Small intestine (tissue), 16 donors: ENCODE results near the gene OR2M7. TPM values are rescaled to one million over a fixed set of nuclear protein-coding genes. Genes with fewer than 3 reads are reported as not detected.

Experiments used
- DNase-seq, 2 donors: peaks; one replicate each; pipeline versions ENCODE4 v3.0.0 to v3.0.0-alpha.2; 2013
- FAIRE-seq: peaks from 2 replicates; lab custom pipeline; 2012; peaks lifted over from hg19 to GRCh38; lab: Jason Lieb, UNC
- H3K27ac ChIP-seq, 3 donors: one replicate each; pipeline ENCODE4 v1.5.1; 2013; ENCODE audit warnings: low read length in 2 of 3, mild to moderate bottlenecking in 2 of 3, control low read depth in 1 of 3, inconsistent platforms in 1 of 3, low read depth in 1 of 3, moderate library complexity in 1 of 3
- H3K27me3 ChIP-seq, 3 donors: one replicate each; pipeline ENCODE4 v1.6.1; 2013; ENCODE audit warnings: low read length in 3 of 3, inconsistent platforms in 1 of 3; ENCODE audit not compliant: control insufficient read depth in 3 of 3, insufficient read depth in 3 of 3
- H3K36me3 ChIP-seq, 3 donors: one replicate each; pipeline ENCODE4 v1.6.1; 2013; ENCODE audit warnings: low read length in 3 of 3, inconsistent platforms in 1 of 3, low read depth in 1 of 3, mild to moderate bottlenecking in 1 of 3, moderate library complexity in 1 of 3; ENCODE audit not compliant: control insufficient read depth in 3 of 3, insufficient read depth in 2 of 3
- H3K4me1 ChIP-seq, 3 donors: one replicate each; pipeline ENCODE4 v1.6.1; 2013; ENCODE audit warnings: low read length in 2 of 3, inconsistent platforms in 1 of 3, low read depth in 1 of 3, mild to moderate bottlenecking in 1 of 3, moderate library complexity in 1 of 3; ENCODE audit not compliant: control insufficient read depth in 3 of 3, insufficient read depth in 2 of 3
- H3K4me3 ChIP-seq, 3 donors: one replicate each; pipeline ENCODE4 v1.5.1; 2013; ENCODE audit warnings: low read length in 3 of 3, control low read depth in 1 of 3, inconsistent platforms in 1 of 3, low read depth in 1 of 3, mild to moderate bottlenecking in 1 of 3, moderate library complexity in 1 of 3
- H3K9me3 ChIP-seq, 2 donors: one replicate each; pipeline ENCODE4 v1.6.1; 2013; ENCODE audit warnings: low read depth in 1 of 2, low read length in 1 of 2; ENCODE audit not compliant: control insufficient read depth in 2 of 2, insufficient read depth in 1 of 2
- WGBS, 3 donors: extraction: QIAGEN DNeasy Blood & Tissue Kit; methylation state at CpG; one replicate each; pipeline ENCODE4 v1.1.7; 2013; 5-methylcytosine and 5-hydroxymethylcytosine counted together
- long read RNA-seq, 10 donors: transcript quantifications; one replicate each; lab custom pipeline, GENCODE V29; 2026
- polyA plus RNA-seq, 4 donors: library from polyadenylated mRNA; stranded (reverse) in 3 of 4; unstranded in 1 of 4; fragments of 200-250 nt in 3 of 4; fragments of 120-200 nt in 1 of 4; gene quantifications; one replicate each; pipeline versions ENCODE4 v1.2.1 to v1.2.3, GENCODE V29; 2013
- donor health status: healthy with polysubstance abuse.
- donor health status: control.
- donor health status: control.
- donor health status: Bipolar disorder and iron deficiency.
- donor health status: healthy.

The OR2M7 gene, protein sequence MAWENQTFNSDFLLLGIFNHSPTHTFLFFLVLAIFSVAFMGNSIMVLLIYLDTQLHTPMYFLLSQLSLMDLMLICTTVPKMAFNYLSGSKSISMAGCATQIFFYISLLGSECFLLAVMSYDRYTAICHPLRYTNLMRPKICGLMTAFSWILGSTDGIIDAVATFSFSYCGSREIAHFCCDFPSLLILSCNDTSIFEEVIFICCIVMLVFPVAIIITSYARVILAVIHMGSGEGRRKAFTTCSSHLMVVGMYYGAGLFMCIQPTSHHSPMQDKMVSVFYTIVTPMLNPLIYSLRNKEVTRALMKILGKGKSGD
- not detected for polyA plus RNA-seq
- long read RNA-seq, donor 1, result 0 reads
- long read RNA-seq, donor 2, result 0 reads
- long read RNA-seq, donor 3, result 0 reads
- long read RNA-seq, donor 4, result 0 reads
- long read RNA-seq, donor 5, result 0 reads
- long read RNA-seq, donor 6, result 0 reads
- long read RNA-seq, donor 7, result 0 reads
- long read RNA-seq, donor 8, result 0 reads
- long read RNA-seq, donor 9, result 0 reads
- long read RNA-seq, donor 10, result 0 reads

GRCh38 chr1:248324468-248324867, at the start of gene OR2M7:
Gene OR2M7, minus strand, starts transcription at chr1:248324568. Its CDS starts 0 bp downstream, at chr1:248324568.
- no peak for DNase-seq
- Histone ChIP-seq H3K9me3 (no peaks in the 10 kb centered on the region), H3K27me3 (no peaks in the 10 kb centered on the region), H3K4me3 (no peak within 1 kb of the TSS), H3K36me3 (no peaks in the 10 kb centered on the region), H3K27ac (no peak within 1 kb of the TSS), H3K4me1 (no peaks in the 10 kb centered on the region)
- FAIRE-seq, result no peak
- WGBS, 3 donors, result 88 to 97% (median 88%) methylated on average over 1 of the region's 1 CpG

- 67 to 86% (median 77%) methylated on average over 4 of the region's 4 CpGs for WGBS, 3 donors
- H3K4me1 ChIP-seq, result no peaks in the 10 kb centered on the region
- DNase-seq (no peak), FAIRE-seq (no peak)
- no peak overlapping the region for H3K27ac ChIP-seq
- H3K4me3 ChIP-seq, result no peak overlapping the region
- H3K27me3 ChIP-seq, result no peaks in the 10 kb centered on the region
- H3K36me3 ChIP-seq, result no peaks in the 10 kb centered on the region
- peaks cover 0 to 6% of the 10 kb centered on the region in 2 donors for H3K9me3 ChIP-seq
These were observed 49.4 kb upstream of the OR2M7 start for GRCh38 chr1:248373761-248374160.

DNA sequence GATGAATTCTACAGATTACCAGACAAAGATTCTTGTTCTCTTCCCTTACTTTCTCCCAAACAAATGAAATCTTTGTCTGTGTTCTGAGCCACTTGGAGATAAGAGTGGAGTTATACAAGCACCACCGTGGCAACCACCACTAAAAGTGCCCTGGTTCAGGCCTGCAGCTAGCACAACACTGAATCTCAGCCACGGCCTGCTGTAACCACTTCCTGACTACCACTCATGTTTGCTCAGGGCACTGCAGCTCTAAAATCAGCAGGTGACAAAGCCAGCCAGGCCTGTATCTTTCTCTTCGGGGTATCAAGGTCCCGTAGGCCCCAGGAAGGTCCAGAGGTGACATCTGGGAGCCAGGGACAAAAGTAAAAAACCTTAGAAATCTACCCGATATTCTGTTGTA, 48.0 kb upstream of the OR2M7 start:
- Histone ChIP-seq H3K36me3 (no peaks in the 10 kb centered on the region), H3K4me3 (no peak overlapping the region), H3K27me3 (no peaks in the 10 kb centered on the region), H3K27ac (no peak overlapping the region), H3K4me1 (no peaks in the 10 kb centered on the region), H3K9me3 (peaks cover 0 to 6% of the 10 kb centered on the region in 2 donors)
- WGBS, 3 donors, result 56 to 67% (median 60%) methylated on average over 5 of the region's 5 CpGs
- FAIRE-seq (no peak), DNase-seq (no peak)

DNA sequence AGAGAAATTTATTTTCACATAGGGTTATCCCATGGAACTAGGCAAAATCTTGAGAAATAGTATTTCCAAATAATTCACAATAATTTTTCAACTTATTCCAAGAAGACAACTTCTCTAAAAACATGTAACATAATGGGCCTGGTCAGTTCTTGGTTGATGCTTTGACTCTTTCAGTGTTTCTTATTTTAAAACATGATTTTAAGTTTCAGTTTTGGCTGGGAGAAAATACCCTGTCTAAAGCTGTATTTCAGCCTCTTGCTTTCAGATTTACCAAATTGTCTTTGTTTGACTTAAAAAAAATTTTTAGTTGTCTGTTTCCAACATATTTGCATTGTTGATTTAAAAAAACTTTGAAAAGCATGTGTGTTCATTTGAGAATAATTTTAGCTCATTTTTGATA, 42.2 kb upstream of the OR2M7 start:
- H3K36me3 ChIP-seq, result no peaks in the 10 kb centered on the region
- FAIRE-seq, result no peak
- no peaks in the 10 kb centered on the region for H3K27me3 ChIP-seq
- no peaks in the 10 kb centered on the region for H3K4me1 ChIP-seq
- no peak for DNase-seq
- no peak overlapping the region for H3K27ac ChIP-seq
- no peak overlapping the region for H3K4me3 ChIP-seq
- peaks cover 3 to 4% of the 10 kb centered on the region in 2 donors for H3K9me3 ChIP-seq

GRCh38 chr1:248361121-248361715, 36.9 kb upstream of the OR2M7 start, which contains the start of gene OR2T4:
Gene OR2T4, plus strand, starts transcription at chr1:248361665. Its CDS starts 0 bp downstream, at chr1:248361665.
- FAIRE-seq, result no peak
- WGBS, 3 donors, result 23 to 56% (median 36%) methylated on average over 3 of the region's 3 CpGs
- no peak within 1 kb of the TSS for H3K27ac ChIP-seq

GRCh38 chr1:248359415-248359814, 35.0 kb upstream of the OR2M7 start:
- no peaks in the 10 kb centered on the region for H3K36me3 ChIP-seq
- H3K27me3 ChIP-seq, result peaks cover 0 to 1% (median 0%) of the 10 kb centered on the region in 3 donors
- WGBS, 3 donors, result 73 to 79% (median 79%) methylated on average over 3 of the region's 3 CpGs
- no peak overlapping the region for H3K4me3 ChIP-seq
- H3K9me3 ChIP-seq, result no peaks in the 10 kb centered on the region
- FAIRE-seq (no peak), DNase-seq (no peak)
- H3K27ac ChIP-seq, result no peak overlapping the region
- H3K4me1 ChIP-seq, result no peaks in the 10 kb centered on the region

More at GRCh38 chr1:248361121-248361715, 36.9 kb upstream of the OR2M7 start, which contains the start of gene OR2T4:
- no peak within 1 kb of the TSS for H3K4me3 ChIP-seq
- peaks cover 2 to 3% of the 10 kb centered on the region in 2 donors for H3K9me3 ChIP-seq
- H3K4me1 ChIP-seq, result no peaks in the 10 kb centered on the region
- H3K27me3 ChIP-seq, result no peaks in the 10 kb centered on the region
- H3K36me3 ChIP-seq, result no peaks in the 10 kb centered on the region
- DNase-seq, result no peak

GRCh38 chr1:248348475-248348874, 24.1 kb upstream of the OR2M7 start, which contains the start of gene OR14C36:
Gene OR14C36, plus strand, starts transcription at chr1:248348775. Its CDS starts 0 bp downstream, at chr1:248348775.
- Histone ChIP-seq H3K36me3 (no peaks in the 10 kb centered on the region), H3K4me3 (no peak within 1 kb of the TSS), H3K4me1 (no peaks in the 10 kb centered on the region), H3K27me3 (no peaks in the 10 kb centered on the region), H3K9me3 (peaks cover 0 to 4% of the 10 kb centered on the region in 2 donors), H3K27ac (no peak within 1 kb of the TSS)
- DNase-seq (no peak), FAIRE-seq (no peak)
- 64 to 69% (median 69%) methylated on average over 4 of the region's 4 CpGs for WGBS, 3 donors

DNA sequence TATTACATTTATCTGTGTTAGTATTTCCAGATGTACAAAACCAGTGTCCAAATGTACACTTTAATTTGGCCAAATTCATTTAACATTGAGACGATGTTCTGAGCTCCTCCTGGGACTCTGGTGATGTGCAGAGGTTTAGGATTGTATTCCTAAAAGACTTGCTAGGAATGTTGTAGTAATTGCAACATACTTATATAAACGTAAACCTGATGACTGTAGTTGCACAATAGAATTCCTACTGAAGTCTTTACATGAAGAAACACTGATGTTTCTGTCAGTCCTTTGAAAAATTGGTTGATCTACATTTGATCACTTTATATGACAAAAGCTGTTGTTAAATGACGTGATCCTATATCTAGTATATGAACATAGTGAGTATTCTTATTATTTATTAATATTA, 19.1 kb upstream of the OR2M7 start:
- Histone ChIP-seq H3K27ac (no peak overlapping the region), H3K27me3 (no peaks in the 10 kb centered on the region), H3K36me3 (no peaks in the 10 kb centered on the region), H3K4me3 (no peak overlapping the region), H3K4me1 (no peaks in the 10 kb centered on the region), H3K9me3 (no peaks in the 10 kb centered on the region)
- WGBS, 3 donors, result 36 to 57% (median 45%) methylated on average over 3 of the region's 3 CpGs
- no peak for DNase-seq
- FAIRE-seq, result no peak
